Neural cell (in vitro differentiated cells): ENCODE results near the gene MTOR. TPM values are rescaled to one million over a fixed set of nuclear protein-coding genes. Genes with fewer than 3 reads are reported as not detected.

Source experiments
- H2AFZ ChIP-seq: fragments of 200-600, 300-800 bp; sonication (generic), shearing (Covaris generic); 2 replicates; pipeline ENCODE4 v1.6.0; 2014; ENCODE audit warnings: low read depth, mild to moderate bottlenecking, antibody characterized with exemption, low read length, moderate library complexity
- H3F3A ChIP-seq: fragments of 200-600 bp; shearing (Covaris generic); 2 replicates; pipeline ENCODE4 v1.6.1; 2016; ENCODE audit warnings: mild to moderate bottlenecking, moderate library complexity, mixed read lengths, antibody characterized with exemption, low read length; ENCODE audit not compliant: insufficient read depth, poor library complexity, severe bottlenecking
- H3K27ac ChIP-seq: fragments of 200-600, 300-800 bp; sonication (generic), shearing (Covaris generic); 2 replicates; pipeline ENCODE4 v1.5.1; 2014; ENCODE audit warnings: mild to moderate bottlenecking, low read length, moderate library complexity
- H3K27me3 ChIP-seq: fragments of 300-800, 200-600 bp; sonication (generic), shearing (Covaris generic); 2 replicates; pipeline ENCODE4 v1.6.0; 2014; ENCODE audit warnings: mild to moderate bottlenecking, low read depth, low read length, moderate library complexity; ENCODE audit not compliant: insufficient read depth
- H3K36me3 ChIP-seq: fragments of 300-800, 200-600 bp; sonication (generic), shearing (Covaris generic); 2 replicates; pipeline ENCODE4 v1.5.1; 2014; ENCODE audit warnings: mild to moderate bottlenecking, antibody characterized with exemption, low read length, moderate library complexity; ENCODE audit not compliant: insufficient read depth
- H3K4me2 ChIP-seq: fragments of 300-800, 200-600 bp; sonication (generic), shearing (Covaris generic); 2 replicates; pipeline ENCODE4 v1.6.0; 2014; ENCODE audit warnings: mild to moderate bottlenecking, low read length
- H3K4me3 ChIP-seq: fragments of 300-800, 200-600 bp; sonication (generic), shearing (Covaris generic); 2 replicates; pipeline ENCODE4 v1.5.1; 2014; ENCODE audit warnings: mild to moderate bottlenecking, low read length, moderate library complexity
- H3K79me2 ChIP-seq: fragments of 200-600 bp; shearing (Covaris generic); replicated peaks from 2 replicates; pipeline ENCODE4 v1.6.0; 2014; ENCODE audit warnings: mild to moderate bottlenecking, low read length, moderate library complexity; ENCODE audit not compliant: insufficient read depth
- H3K9ac ChIP-seq: fragments of 300-800, 200-600 bp; sonication (generic), shearing (Covaris generic); 2 replicates; pipeline ENCODE4 v1.6.1; 2016; ENCODE audit warnings: mild to moderate bottlenecking, low read length, mixed read lengths
- H3K9me2 ChIP-seq: fragments of 200-600 bp; shearing (Covaris generic); 2 replicates; pipeline ENCODE4 v1.6.1; 2016; ENCODE audit warnings: mild to moderate bottlenecking, low read length, mixed read lengths; ENCODE audit not compliant: insufficient read depth
- H3K9me3 ChIP-seq: fragments of 200-600, 300-800 bp; sonication (generic), shearing (Covaris generic); 2 replicates; pipeline ENCODE4 v1.6.1; 2016; ENCODE audit warnings: mild to moderate bottlenecking, mixed run types, low read length, moderate library complexity, mixed read lengths
- H4K20me1 ChIP-seq: fragments of 200-600 bp; shearing (Covaris generic); 2 replicates; pipeline ENCODE4 v1.6.1; 2016; ENCODE audit warnings: mild to moderate bottlenecking, mixed run types; ENCODE audit not compliant: insufficient read depth
- EP300 ChIP-seq: fragments of 450-650 bp; conservative IDR thresholded peaks from 2 replicates; pipeline ENCODE4 v1.6.1; 2014; ENCODE audit warnings: antibody characterized with exemption, mild to moderate bottlenecking, moderate library complexity; ENCODE audit not compliant: poor library complexity, severe bottlenecking
- EZH2 ChIP-seq: fragments of 200-600, 300-800 bp; shearing (Covaris generic), sonication (generic); IDR thresholded peaks from 2 replicates; pipeline ENCODE4 v1.6.1; 2014; ENCODE audit warnings: antibody characterized with exemption, low read length, borderline replicate concordance, mild to moderate bottlenecking; ENCODE audit not compliant: insufficient read depth, poor library complexity, severe bottlenecking
- MXI1 ChIP-seq: fragments of 450-650 bp; conservative IDR thresholded peaks from 2 replicates; pipeline ENCODE4 v1.6.1; 2014; ENCODE audit warnings: antibody characterized with exemption, mild to moderate bottlenecking; ENCODE audit not compliant: poor library complexity, severe bottlenecking
- POLR2AphosphoS5 ChIP-seq: IDR thresholded peaks from 2 replicates; pipeline ENCODE4 v1.6.1; 2012
- RAD21 ChIP-seq: fragments of 450-650 bp; conservative IDR thresholded peaks from 2 replicates; pipeline ENCODE4 v1.6.1; 2014; ENCODE audit warnings: antibody characterized with exemption, mild to moderate bottlenecking, moderate library complexity
- SMC3 ChIP-seq: fragments of 450-650 bp; conservative IDR thresholded peaks from 2 replicates; pipeline ENCODE4 v1.6.1; 2014; ENCODE audit warnings: antibody characterized with exemption, mild to moderate bottlenecking, moderate library complexity; ENCODE audit not compliant: poor library complexity
- TAF1 ChIP-seq: IDR thresholded peaks from 2 replicates; pipeline ENCODE4 v1.6.1; 2012; ENCODE audit warnings: low read depth
- polyA plus RNA-seq: library from polyadenylated mRNA; depleted of rRNA; stranded (reverse); fragments of >200 nt; gene quantifications from 2 replicates; pipeline ENCODE4 v1.2.3, GENCODE V29; 2014
- TF ChIP-seq, protein P1 (sequence below): fragments of 450-650 bp; IDR thresholded peaks from 2 replicates; pipeline ENCODE4 v1.5.1; 2014; ENCODE audit warnings: antibody characterized with exemption, mild to moderate bottlenecking, moderate library complexity; ENCODE audit not compliant: poor library complexity, severe bottlenecking
- TF ChIP-seq, protein P2 (sequence below): IDR thresholded peaks from 2 replicates; pipeline ENCODE4 v1.6.1; 2012; ENCODE audit warnings: borderline replicate concordance

The MTOR gene
- polyA plus RNA-seq, 1 donor from 2014 or later = 41.2 TPM

DNA sequence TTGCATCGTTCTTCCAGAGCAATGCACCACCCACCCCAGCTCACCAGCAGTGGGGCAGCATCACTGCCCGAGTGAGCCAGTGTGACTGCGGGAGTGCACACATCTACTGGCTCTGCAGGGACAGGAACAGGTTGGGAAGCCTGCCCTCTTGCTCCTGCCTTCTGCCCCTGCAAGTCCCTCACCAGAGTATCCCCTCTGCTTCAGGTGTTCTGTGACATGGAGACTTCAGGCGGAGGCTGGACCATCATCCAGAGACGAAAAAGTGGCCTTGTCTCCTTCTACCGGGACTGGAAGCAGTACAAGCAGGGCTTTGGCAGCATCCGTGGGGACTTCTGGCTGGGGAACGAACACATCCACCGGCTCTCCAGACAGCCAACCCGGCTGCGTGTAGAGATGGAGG lies 69.0 kb downstream of the MTOR start:
- no peaks in the 10 kb centered on the region for H3K9me3 ChIP-seq
- H3F3A ChIP-seq = no peaks in the 10 kb centered on the region
- no peak overlapping the region for H3K4me3 ChIP-seq
- H3K9ac ChIP-seq = no peak overlapping the region
- H3K9me2 ChIP-seq = no peaks in the 10 kb centered on the region
- TF ChIP-seq, protein P1, sequence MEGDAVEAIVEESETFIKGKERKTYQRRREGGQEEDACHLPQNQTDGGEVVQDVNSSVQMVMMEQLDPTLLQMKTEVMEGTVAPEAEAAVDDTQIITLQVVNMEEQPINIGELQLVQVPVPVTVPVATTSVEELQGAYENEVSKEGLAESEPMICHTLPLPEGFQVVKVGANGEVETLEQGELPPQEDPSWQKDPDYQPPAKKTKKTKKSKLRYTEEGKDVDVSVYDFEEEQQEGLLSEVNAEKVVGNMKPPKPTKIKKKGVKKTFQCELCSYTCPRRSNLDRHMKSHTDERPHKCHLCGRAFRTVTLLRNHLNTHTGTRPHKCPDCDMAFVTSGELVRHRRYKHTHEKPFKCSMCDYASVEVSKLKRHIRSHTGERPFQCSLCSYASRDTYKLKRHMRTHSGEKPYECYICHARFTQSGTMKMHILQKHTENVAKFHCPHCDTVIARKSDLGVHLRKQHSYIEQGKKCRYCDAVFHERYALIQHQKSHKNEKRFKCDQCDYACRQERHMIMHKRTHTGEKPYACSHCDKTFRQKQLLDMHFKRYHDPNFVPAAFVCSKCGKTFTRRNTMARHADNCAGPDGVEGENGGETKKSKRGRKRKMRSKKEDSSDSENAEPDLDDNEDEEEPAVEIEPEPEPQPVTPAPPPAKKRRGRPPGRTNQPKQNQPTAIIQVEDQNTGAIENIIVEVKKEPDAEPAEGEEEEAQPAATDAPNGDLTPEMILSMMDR = no peak
- TF ChIP-seq POLR2AphosphoS5 = no peak
- TF ChIP-seq, protein P2, sequence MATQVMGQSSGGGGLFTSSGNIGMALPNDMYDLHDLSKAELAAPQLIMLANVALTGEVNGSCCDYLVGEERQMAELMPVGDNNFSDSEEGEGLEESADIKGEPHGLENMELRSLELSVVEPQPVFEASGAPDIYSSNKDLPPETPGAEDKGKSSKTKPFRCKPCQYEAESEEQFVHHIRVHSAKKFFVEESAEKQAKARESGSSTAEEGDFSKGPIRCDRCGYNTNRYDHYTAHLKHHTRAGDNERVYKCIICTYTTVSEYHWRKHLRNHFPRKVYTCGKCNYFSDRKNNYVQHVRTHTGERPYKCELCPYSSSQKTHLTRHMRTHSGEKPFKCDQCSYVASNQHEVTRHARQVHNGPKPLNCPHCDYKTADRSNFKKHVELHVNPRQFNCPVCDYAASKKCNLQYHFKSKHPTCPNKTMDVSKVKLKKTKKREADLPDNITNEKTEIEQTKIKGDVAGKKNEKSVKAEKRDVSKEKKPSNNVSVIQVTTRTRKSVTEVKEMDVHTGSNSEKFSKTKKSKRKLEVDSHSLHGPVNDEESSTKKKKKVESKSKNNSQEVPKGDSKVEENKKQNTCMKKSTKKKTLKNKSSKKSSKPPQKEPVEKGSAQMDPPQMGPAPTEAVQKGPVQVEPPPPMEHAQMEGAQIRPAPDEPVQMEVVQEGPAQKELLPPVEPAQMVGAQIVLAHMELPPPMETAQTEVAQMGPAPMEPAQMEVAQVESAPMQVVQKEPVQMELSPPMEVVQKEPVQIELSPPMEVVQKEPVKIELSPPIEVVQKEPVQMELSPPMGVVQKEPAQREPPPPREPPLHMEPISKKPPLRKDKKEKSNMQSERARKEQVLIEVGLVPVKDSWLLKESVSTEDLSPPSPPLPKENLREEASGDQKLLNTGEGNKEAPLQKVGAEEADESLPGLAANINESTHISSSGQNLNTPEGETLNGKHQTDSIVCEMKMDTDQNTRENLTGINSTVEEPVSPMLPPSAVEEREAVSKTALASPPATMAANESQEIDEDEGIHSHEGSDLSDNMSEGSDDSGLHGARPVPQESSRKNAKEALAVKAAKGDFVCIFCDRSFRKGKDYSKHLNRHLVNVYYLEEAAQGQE = no peak
- no peak for TF ChIP-seq EP300
- TF ChIP-seq TAF1 = no peak
- TF ChIP-seq SMC3 = no peak
- TF ChIP-seq RAD21 = no peak
- no peak for TF ChIP-seq EZH2
- TF ChIP-seq MXI1 = no peak
- no peak overlapping the region for H3K27ac ChIP-seq
- no peaks in the 10 kb centered on the region for H3K36me3 ChIP-seq
- H2AFZ ChIP-seq = no peak overlapping the region
- no peaks in the 10 kb centered on the region for H4K20me1 ChIP-seq
- H3K27me3 ChIP-seq = no peaks in the 10 kb centered on the region
- H3K4me2 ChIP-seq = no peak overlapping the region
- H3K79me2 ChIP-seq = no peaks in the 10 kb centered on the region

DNA sequence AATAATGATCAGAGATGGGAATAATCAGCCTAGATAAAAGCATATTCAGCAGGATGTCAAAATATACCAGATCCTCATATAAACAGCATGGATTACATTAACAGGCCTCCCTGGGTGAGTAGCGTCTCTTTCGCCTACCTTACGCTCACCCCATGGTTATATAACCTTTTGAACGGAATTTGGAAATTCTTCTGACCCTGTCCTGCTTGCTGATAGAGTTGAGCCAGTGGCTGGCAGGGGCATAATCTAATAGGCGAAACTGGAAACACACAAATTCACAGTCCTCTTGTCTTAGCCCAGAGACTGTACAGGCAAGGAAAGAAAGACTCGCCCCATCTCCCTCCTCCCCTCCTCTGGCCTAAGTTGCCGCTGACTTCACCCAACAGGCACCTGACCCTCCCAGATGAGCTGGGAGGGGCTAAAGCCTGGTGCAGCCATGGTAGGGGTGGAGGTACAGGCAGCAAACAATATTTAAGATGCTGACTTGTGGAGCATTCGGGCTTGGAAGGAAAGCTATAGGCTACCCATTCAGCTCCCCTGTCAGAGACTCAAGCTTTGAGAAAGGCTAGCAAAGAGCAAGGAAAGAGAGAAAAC lies 73.4 kb downstream of the MTOR start, which contains the start of gene ANGPTL7:
ANGPTL7 (plus strand) TSS at position 498 of the 594 bp plus-strand sequence. CDS start 225 bp downstream, outside the sequence.
- Histone ChIP-seq H3K4me2 (no peak within 1 kb of the TSS), H3K9me2 (no peaks in the 10 kb centered on the region), H3K4me3 (no peak within 1 kb of the TSS), H3K27me3 (no peaks in the 10 kb centered on the region), H3K79me2 (no peaks in the 10 kb centered on the region), H3K27ac (no peak within 1 kb of the TSS), H3F3A (no peaks in the 10 kb centered on the region), H3K9ac (no peak within 1 kb of the TSS), H3K9me3 (no peaks in the 10 kb centered on the region), H4K20me1 (no peaks in the 10 kb centered on the region), H2AFZ (no peak within 1 kb of the TSS), H3K36me3 (no peaks in the 10 kb centered on the region)
- no peak for TF ChIP-seq SMC3
- TF ChIP-seq EP300 = no peak
- TF ChIP-seq TAF1 = no peak
- TF ChIP-seq, protein P1 = no peak
- no peak for TF ChIP-seq EZH2
- TF ChIP-seq, protein P2 = no peak
- no peak for TF ChIP-seq RAD21
- TF ChIP-seq MXI1 = no peak
- TF ChIP-seq POLR2AphosphoS5 = no peak
